Superior temporal gyrus (tissue), 1 donor: ENCODE results near the gene RASSF3.
A peak's percentile ranks its signal among the peaks of the same experiment; 100 is the strongest.
"Not testable (repeated sequence)": the region's sequence is repeated elsewhere in the genome, so short reads cannot be mapped to it uniquely, and the experiment has no call there.

Source experiments
- DNase-seq: peaks from one replicate; pipeline ENCODE4 v3.0.0-alpha.2; 2016; ENCODE audit errors: extremely low spot score

Gene RASSF3

DNA sequence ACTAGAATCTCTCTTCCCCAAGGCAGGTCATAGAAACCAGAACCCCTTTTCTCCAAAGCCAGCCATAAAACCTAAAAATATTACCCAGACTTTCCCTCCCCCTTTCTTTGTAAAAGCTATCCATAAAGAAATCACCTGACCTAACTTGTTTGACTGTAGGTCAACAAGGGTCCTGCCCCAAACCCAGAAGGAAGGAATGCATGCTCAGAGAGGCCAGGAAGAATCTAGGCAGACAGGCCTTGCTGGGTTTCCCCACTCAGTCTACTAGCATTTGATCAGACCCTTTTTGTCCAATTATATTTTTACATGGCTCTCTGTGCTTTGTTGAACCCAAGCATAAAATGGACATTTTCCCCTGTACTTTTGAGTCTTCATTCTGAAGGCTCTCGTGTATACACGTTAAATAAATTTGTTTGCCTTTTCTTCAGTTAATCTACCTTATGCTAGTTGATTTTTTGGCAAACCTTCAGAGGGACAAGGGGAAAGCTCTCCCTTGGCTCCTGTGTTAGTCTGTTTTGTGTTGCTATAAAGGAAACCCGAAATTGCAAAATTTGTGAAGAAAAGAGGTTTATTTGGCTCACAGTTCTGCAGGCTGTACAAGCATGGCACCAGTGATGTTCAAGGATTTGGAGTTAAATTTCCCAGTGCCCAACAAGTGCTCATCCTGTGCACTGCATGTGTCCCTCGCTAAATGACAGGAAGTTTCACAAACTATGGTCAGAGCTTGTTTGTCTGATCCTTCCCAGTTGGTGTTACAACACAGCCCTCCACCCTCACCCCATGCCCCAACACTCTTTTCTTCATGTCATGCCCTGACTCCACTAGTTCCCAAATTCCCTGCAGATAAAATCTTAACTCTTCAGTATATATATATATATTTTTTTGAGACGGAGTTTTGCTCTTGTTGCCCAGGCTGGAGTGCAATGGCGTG lies 14.2 kb upstream of the RASSF3 start:
- DNase-seq = no peak

DNA sequence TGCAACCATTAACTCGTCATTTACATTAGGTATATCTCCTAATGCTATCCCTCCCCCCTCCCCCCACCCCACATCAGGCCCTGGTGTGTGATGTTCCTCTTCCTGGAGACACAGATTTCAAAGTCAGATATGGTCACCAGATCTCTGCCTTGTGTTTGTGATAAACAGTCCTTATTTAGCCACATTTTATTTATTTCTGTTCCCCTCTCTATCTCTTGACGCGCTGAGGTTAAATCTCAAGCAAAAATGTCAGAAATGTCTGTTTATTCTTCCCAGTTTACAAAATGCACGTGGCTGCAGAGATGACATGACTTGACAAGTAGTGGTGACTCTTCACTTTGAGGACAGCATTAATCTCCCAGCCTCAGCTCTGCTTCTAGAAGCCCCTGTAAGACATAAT lies 11.5 kb upstream of the RASSF3 start:
- no peak for DNase-seq

DNA sequence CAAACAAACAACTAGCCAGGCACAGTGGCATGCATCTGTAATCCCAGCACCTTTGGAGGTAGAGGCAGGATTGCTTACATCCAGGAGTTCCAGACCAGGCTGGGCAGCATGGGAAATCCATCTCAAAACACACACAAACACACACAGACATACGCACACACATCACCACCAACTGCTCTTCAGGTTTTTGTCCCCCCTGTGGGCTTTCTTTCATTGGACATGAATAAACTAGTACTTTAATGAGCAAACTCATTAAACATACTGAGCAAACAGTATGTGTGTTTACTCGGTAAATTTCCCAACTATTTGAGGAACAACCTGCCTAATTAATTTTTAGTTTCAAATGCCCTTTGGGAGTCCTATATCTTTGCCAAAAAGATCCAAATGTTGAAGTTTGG lies 10.1 kb upstream of the RASSF3 start:
- no peak for DNase-seq

DNA sequence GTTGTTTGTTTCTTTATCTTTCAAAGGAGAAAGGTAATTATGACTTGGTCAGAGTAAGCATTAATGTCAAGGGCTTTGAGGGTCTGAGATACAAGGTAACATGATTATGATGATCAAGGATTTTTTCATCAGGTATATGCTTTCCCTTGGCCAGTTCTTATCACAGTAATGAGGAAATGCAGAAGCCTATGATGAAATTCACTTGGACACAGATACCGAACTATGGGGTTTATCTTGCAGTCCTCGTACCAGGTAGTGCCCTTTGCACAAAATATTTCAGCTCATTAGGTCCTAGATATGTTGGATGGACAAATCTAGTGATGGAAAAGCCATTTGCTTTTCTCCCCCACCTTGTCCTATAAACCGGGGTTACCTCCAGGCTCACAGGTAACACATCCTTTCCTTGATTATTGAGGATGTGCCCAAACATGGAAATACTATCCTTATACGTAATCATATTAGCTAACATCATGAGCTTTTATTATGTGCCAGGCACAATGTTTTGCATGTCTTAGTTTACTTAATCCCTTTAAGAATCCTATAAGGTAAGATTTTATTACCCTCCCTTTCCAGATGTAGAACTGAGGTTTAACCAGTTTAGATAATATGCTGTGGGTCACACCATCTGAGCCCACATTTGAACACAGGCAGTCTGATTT lies 7.0 kb upstream of the RASSF3 start:
- DNase-seq = no peak

DNA sequence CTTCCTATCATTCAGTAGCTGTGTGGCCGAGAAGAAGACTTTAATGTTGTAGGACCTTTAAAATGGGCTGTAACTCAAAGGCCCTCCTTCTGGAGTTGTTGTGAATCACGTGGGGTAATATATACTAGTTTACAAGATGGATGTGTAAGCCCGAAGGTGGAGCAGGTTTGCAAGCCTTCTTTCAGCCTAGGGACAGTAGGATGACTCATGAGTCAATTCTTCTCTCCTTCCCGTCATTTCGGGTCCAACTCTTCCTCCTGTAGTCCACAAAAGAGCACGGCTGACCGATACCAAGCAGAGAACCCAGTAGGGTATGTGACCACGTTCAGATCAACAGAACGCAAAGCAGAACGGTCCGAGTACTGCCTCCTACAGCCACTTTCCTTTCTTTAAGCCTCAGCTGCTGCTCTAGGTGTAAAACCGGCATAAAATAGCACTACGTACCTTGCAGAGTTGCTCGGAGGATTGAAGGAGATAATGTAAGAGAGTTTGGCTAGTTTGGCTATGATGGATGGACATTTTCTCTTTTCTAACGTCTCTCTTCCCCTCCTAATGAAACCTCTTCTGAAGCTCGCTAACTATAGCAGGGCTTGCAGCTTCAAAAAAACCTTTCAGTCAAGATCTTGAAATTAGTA lies 1.3 kb upstream of the RASSF3 start:
- DNase-seq = peak; percentile 37

DNA sequence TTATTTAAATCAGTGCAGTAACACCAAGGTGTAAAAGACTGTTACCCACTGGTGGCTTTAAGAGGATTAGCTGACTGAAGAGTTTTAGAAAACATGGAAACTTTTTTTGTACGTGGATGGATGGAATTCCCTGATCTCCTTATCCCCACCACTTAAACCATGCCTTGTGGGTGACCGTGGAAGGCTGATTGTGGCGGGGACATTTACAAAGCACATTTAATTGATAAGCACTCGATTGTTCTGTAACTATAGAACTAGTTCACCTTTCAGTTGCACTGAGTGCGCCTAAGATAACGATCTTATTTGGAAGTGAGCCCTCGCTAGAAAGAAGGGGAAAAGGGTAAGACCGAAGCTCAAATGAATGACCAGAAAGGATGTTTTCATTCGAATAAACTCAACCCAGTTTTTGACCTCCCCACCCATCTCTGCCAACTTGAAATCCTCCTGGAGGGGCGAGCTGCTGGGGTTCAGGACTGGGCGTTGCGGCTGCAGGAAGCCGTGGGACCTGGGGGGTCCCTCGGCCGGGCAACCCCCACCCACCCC lies 688 bp upstream of the RASSF3 start:
- DNase-seq = no peak

DNA sequence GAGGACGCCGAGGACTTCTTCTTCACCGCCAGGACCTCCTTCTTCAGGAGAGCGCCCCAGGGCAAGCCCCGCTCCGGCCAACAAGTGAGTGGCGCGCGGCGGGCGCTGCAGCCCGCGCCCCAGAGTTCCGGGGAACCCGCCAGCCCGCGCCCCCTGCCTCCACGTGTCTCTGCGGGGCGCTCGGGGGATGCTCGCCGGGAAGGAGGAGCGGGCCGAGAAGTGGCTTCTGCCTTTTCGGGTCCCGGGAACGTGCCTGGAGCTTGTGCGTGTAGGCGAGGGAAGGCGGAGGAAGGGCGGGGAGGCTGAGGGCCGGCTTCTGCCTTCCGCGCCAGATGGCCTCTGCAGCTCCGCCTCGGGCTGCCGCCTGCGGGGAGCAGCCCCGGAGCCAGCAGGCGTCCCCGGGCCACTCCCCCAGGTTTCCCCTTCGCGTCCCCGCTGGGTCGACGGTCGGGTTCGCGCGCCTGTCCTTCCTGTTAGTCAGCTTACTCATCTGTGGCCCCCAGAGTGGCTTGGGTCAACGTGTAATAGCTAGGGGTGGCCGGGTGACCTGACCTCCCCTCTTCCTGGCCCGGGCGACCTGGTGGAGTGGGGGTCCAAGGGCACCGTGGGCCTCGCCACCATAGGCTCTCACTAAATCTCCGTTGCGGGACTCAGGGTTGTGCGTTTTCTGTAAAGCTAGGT lies 505 bp downstream of the RASSF3 start:
- no peak for DNase-seq

DNA sequence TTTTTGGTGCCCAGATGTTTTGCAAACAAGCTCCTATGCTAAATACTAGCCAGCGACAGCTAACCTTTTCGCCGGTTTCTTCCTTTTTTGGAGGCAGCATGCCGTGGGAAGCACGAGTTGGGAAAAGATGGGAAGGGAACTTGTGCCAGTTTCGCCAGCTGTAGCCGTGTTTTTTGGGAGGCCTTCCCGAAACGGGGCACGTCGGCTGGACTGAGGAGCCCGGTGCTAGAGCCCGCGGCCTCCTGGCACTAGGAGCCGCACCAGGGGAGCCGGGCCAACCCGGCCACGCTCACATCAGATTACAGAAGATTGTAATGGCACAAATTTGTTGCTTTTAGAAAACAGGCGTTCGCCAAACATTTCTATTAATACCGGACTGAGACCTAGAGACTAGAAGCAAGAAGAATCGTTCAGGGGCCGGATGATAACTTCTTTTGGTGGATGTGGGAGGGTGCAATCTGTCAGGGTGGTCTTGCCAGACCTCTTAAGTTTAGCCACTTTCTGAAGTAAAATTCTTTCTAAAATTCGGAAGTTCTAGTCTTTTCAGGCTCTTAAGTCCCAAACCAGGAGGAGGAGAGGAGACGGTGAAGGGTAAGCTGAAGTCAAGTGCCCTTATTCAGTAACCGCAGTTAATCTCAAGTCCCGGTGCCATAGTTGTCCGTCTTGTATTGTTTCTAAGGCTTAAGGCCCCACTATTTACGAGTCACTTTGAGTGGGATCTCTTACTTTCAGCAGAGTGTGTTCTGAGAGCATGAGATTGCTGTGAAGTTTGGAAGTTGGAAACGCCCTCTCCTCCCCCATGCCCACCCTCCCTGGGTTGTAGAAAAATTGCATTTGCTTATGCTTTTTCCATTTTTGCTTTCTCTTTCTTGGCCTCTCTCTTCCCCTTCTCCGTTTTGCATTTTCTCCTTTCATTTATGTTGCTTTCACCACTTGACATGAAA lies 1.3 kb downstream of the RASSF3 start:
- DNase-seq = no peak

DNA sequence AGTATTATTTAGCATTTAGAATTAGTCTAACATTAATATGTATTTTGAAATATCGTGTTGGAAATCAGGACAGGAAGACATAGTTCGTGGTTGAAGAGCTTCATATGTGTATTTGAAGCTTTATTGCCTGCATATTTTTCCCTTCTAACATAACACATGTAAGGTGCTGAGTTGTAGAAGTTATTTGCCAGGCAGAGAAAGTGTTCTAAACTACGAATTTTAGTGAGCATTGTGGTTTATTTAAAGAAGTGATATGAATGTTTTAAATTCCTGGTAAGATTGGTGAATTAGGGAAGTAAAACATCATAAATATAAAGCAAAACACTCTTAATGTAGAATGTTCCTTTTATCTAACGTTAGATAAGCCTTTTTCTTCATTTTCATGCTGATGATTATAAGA lies 2.5 kb downstream of the RASSF3 start:
- DNase-seq = no peak

DNA sequence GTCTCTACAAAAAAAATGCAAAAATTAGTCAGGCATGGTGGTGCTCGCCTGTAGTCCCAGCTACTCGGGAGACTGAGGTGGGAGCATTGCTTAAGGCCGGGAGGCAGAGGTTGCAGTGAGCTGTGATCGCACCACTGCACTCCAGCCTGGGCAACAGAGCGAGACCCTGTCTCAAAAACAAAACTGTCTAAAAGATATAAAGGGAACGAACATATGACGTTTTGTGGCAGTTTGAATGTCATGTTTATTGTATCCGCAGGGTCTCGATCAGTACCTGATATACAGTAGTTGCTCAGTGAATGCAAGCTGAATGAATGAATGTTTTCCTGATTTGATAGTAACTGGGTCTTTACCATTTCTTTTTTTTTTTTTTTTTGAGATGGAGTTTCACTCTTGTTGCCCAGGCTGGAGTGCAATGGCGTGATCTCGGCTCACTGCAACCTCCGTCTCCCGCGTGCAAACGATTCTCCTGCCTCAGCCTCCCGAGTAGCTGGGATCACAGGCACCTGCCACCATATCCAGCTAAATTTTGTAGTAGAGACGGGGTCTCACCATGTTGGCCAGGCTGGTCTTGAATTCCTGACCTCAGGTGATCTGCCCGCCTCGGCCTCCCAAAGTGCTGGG lies 3.6 kb downstream of the RASSF3 start:
- not testable (repeated sequence) for DNase-seq

DNA sequence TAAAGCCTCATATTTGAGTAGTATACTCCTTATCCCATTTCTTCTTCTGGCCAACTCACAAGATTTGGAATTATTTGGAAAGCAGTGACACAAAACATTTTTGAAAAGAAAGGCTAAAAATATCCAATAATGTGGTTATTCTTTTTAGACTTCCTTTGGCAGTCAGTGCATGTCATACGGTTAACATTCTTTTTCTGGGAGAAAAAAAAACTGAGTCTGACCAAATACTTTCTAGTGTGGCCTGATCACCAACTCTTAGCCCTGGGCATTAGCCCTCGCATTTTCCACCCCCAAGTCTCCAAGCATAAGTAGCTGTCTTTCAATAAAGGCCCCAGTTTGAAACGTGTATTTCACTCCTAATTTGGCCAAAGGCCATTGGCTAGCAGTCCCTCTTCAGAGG lies 5.9 kb downstream of the RASSF3 start:
- peak; percentile 35 for DNase-seq

DNA sequence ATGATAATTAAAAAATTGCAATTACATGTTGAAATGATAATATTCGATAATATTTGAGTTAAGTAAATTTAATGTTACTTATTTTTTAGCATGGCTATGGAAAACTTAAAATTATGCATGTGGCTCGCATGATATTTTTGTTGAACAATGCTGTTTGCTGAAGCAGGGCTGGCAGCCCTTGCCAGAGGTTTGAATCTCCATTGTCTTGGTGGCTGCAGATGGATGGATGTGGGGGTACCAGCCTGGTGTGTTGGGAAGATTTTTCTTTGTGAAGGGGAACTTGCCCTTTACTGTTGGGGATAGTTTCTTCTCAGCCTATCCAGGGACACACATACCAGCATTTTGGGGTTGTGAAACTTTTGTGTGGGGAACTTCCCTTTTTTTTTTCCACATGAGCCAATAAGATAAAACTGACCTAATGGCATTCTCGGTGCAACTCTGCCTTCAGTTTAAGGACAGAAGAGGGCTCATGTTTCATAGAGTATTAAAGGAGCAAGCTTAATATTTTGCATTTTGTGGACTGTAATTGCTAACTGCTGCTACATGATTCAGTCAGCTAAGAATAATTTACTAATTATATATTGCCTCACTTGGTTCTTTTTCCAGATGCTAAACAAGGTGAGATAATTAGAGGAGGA lies 8.8 kb downstream of the RASSF3 start:
- peak; percentile 42 for DNase-seq

DNA sequence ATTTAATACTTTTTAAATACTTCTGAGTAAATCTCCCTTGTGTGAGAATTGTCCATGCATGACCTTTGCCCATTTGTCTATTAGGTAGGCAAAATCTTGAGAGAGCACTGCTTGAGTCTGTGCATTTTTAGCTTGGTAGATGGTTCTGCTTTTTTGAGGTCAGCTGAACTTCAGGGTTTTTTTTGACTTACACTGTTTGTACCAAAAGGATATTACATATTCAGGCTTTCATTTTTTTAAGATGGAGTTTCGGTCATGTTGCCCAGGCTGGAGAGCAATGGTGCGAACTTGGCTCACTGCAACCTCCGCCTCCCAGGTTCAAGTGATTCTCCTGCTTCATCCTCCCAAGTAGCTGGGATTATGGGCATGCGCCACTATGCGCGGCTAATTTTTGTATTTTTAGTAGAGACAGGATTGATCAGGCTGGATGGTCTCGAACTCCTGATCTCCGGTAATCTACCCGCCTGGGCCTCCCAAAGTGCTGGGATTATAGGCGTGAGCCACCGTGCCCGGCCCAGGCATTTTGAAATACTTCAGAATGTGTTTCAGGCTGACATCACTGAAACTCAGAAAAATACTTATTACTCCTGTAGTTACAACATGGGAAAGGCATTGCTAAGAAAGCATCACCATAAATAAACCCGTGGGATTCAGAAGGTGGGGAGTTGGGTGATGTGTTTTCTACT lies 11.1 kb downstream of the RASSF3 start:
- no peak for DNase-seq

DNA sequence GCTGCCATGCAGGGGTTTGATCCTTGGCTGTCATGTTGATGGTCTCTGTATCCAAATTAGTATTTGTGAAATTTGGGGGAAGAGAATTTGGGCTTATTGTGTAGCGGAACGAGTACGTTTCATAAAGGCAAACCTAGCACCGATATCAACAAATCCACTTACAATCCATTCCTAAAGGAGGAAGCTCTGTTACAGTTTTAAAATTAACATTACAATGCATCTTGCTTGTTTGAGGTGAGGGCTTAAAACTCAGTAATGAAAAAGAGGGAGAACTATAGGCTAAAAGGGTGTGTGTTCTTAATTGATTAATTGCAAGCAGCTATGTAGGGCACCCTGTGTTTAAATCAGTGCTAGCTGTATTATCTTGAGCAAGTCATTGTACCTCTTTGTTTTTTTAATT lies 13.7 kb downstream of the RASSF3 start:
- no peak for DNase-seq

DNA sequence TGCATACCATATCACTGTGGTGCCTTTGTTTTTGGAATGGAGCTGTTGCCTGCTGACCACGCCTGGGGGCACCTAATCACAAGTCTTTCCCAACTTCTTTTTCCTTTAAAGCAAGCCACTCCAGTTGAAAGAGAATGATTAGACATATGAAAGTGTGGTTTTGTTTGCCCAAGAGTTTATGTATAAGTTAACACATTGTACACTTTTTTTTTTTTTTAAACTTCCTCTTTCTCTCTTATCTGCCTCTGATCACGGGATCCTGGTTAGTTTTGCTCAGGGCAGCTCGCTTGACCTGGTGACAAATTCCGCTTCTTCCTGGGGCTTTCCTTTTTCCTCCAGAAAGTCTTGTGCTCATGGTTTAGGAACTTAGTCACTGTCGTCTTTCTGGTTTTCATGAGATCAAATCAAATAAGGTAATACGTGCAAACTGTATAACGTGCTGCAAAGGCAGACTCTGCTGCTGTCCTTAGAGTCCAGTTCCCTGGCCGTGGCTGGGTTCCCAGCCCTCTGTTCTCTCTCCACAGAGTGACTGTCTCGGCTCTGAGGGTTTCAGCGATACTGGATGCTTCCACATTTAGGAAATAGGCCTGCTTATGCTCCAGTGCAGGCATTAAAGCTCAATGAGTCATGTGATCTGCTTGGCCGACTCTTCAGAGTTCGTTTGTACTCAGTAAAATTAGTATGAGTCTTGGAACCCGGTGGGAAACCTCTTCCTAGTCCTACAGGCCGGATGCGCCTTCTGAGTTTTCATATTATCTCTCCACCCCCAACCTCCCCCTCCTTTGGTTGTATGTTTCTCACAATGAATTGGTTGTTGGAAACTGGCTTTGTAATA lies 15.2 kb downstream of the RASSF3 start:
- peak; percentile 47 for DNase-seq

DNA sequence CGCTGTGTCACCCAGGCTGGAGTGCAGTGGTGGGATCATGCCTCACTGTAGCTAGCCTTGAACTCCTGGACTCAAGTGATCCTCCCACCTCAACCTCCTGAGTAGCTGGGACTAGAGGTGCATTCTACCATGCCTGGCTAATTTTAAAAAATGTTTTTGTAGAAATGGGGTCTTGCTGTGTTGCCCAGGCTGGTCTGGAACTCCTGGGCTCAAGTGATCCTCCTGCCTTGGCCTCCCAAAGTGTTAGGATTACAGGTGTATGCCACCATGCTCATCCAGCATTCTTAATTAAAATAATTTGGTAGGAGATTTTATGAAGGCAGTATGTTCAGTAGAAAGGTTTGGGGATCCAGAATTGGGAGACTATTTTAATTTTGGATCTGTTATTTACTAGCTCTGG lies 16.3 kb downstream of the RASSF3 start:
- not testable (repeated sequence) for DNase-seq

DNA sequence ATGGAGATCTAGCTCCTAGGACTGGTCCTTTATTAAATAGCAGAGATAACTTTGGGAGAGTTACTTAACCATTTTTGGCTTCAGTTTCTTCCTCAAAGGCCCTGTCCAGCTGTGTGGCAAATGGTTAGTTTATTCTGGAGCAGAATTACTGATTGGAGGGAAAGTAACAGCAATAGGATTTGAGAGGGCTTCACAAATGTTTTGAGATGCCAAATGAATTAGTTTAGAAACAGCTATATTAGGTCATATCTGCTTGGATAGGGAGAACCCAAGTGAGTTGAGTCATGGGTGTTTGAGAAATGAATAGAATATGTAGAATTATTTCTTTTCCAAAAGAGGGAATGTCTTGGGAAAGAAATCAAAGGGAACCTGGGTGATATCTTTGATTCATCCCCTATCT lies 17.5 kb downstream of the RASSF3 start:
- DNase-seq = no peak

DNA sequence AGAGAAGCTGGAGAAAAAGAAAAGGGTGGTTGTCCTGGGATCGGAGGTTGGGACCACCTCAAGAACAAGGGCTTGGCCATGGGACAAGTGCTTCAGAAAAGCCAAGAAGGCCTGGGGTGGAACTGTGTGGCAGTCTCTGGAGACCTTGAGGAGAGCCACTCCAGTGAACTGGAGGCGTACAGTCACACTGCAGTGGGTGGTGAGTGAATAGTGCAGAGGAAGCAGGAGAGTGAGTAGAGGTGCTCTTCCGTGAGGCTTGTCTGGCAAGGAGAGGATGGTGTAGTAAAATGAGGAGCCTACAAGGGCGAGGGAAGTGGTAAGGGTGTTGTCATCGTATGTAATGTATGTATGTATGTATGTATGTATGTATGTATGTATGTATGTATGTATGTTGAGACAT lies 20.9 kb downstream of the RASSF3 start:
- DNase-seq = no peak
